GM19238 (cell line): ENCODE results near the gene GARIN5A.
A peak's percentile ranks its signal among the peaks of the same experiment; 100 is the strongest.
"Not testable (repeated sequence)": the region's sequence is repeated elsewhere in the genome, so short reads cannot be mapped to it uniquely, and the experiment has no call there.

Experiments
- DNase-seq: peaks from one replicate; pipeline ENCODE4 v3.0.0; 2011; ENCODE audit warnings: low spot score; ENCODE audit not compliant: insufficient read length

The GARIN5A gene

GRCh38 chr19:50465000-50465399, 11.6 kb downstream of the GARIN5A start:
- no peak for DNase-seq

DNA sequence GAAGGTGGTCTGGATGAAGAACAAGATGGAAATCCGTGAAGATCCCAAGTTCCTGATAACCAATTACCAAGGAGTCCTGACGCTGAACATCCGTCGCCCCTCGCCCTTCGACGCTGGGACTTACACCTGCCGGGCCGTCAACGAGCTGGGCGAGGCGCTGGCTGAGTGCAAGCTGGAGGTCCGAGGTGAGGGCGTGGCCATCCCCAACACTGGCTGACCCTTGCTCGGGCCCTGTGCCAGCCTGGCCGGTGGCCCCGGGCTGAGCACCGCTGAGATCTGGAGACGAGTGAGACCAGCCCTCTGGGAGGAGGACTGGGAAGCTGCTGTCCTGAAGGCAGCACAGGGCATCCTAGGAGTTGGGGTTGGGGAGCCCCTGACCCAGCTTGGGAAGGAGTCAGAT, 12.3 kb downstream of the GARIN5A start:
- DNase-seq, result no peak

GRCh38 chr19:50462970-50463369, 13.7 kb downstream of the GARIN5A start:
- no peak for DNase-seq

GRCh38 chr19:50461066-50461875, 15.4 kb downstream of the GARIN5A start:
- peak; percentile 88 for DNase-seq

- peak; percentile 88 for DNase-seq
Observed at GRCh38 chr19:50460161-50460765, 16.4 kb downstream of the GARIN5A start.

GRCh38 chr19:50459638-50460037, 17.0 kb downstream of the GARIN5A start:
- no peak for DNase-seq

DNA sequence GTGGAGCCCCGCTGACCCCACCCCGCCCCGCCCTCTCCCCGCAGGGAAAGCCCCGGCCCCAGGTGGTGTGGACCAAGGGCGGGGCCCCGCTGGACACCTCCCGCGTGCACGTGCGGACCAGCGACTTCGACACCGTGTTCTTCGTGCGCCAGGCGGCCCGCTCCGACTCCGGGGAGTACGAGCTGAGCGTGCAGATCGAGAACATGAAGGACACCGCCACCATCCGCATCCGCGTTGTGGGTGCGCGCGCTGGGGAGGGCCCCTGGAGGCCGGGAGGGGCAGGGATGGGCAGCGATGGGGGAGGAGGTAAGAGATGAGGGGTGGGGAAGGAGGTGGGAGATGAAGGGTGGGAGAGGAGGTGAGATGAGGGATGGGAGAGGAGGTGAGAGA, 17.6 kb downstream of the GARIN5A start:
- DNase-seq, result no peak

DNA sequence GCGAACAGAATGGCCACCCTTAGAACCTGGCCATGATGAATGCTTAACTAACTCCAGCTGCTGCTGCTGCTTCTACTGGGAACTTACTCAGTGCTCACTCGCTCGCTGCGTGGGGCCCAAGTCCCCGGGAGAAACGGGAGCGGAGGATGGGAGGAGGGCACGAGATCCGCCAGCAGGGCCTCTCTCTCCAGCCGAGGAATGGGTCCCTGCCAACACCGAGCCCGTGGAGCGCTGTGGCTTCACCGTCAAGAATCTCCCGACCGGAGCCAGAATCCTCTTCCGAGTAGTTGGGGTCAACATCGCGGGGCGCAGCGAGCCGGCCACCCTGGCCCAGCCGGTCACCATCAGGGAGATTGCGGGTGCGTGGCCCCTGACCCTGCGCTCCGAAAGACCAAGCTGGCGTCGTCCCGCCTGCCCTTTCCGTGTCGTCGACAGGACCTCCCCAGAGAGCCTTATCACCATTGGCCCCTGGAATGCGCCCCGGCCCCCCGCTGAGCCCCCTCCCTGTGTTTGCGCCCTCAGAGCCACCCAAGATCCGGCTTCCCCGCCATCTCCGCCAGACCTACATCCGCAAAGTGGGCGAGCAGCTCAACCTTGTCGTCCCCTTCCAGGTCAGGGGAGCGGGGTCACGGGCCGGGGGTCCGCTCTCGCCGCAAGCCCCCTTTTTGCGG, 18.1 kb downstream of the GARIN5A start:
- no peak for DNase-seq

DNA sequence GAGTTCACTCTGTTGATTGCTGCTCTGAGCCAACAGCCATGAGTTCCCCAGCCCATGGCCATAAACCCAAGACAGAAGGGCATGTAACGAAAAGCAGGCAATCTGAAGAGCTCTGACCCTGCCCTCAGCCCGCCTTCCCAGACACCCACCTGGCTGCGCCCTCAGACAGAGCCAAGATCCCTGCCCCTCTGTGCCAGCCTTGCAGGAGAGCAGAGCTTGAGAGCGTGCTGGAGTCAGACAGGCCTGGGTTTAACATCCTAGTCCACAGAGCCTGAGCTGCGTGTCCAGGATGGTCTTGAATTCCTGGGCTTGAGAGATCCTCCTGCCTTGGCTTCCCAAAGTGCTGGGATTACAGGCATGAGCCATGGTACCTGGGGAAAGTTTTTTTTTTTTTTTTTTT, 19.3 kb downstream of the GARIN5A start:
- no peak for DNase-seq

DNA sequence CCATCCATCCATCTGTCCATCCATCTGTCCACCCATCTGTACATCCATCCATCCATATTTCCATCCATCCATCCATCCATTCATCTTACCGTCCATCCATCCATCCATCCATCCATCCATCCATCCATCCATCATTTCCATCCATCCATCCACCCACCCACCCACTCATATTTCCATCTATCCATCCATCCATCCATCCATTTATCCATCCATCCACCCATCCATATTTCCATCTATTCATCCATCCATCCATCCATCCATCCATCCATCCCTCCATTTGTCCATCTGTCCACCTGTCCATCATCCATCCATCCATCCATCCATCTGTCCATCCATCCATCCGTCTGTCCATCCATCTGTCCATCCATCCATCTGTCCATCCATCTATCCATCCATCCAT, 20.7 kb downstream of the GARIN5A start:
- DNase-seq, result no peak

- DNase-seq, result no peak
Observed at GRCh38 chr19:50453243-50453642, 23.4 kb downstream of the GARIN5A start.

DNA sequence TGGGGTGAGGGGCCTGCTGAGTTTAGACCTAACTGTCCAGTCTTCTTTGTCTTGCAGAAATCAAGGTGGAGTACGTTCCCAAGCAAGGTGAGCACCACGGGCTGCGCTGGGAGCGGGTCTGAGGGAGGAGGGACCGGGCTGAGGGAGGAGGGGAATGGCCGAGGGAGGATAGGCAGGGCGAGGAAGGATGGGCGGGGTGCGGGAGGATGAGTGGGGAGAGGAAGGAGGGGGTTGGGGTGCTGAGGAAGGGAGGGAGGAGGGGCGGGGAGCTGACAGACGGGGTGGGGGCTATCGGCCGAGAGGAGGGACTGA, 25.5 kb downstream of the GARIN5A start:
- no peak for DNase-seq

DNA sequence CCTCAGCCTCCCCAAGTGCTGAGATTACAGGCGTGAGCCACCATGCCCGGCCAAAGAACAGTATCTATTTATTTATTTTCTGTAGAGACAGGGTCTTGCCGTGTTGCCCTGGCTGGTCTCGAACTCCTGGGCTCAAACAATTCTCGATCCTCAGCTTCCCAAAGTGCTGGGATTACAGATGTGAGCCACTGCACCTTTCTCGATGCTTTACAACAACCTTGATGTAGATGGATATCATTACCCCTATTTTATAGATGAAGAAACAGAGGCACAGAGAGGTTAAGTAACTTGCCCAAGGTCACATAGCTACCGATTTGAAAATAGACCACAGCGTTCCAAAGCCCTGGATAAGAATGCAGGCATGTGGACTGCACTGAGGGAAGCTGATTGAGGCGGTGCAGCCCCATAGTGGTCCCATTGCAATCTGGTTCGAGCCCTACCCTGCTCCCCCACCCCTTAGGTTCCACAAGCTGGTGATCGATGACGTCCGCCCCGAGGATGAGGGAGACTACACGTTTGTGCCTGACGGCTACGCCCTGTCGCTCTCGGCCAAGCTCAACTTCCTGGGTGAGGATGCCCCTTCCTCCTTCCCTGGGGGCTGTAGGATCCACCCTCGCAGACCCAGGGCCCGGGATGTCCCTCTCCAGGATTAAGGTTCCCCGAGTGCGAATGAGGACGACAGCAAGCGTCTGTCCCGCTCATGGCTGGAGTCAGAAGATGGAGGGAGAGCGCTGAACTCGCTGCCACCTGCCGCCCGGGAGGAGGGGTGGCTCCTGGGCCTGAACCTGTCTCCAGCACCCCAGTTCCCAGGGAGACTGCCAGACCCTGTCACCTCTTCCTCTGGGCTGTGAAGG, 26.1 kb downstream of the GARIN5A start:
- no peak for DNase-seq

DNA sequence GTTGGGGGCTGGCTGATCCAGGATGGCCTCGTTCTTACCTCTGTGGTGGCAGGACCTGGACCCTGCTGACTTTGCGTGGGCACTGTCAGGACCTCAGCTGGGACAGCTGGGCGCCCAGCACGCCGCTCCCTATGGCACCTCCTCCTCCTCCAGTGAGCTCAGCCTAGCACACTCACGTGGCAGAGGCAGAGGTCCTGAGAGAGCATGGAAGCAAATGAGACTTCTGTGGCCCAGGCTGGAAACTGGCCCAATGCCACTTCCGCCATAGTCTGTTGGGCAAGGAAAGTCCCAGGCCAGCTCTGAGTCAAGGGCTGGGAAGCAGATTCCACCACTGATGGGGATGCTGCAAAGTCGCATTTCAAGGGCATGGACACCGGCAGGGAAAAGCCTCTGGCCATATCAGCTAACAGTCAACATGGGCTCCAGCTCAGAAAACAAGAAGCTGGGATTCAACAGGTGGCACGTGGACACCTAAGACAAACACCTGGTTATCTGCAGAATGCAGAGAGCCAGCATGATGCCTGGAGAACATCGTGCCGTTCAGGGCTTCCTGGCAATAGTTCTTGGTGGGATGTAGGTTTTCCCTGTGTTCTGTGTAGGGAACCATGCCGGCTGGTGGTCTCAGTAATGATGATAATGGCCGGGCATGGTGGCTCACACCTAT, 27.3 kb downstream of the GARIN5A start:
- no peak for DNase-seq

DNA sequence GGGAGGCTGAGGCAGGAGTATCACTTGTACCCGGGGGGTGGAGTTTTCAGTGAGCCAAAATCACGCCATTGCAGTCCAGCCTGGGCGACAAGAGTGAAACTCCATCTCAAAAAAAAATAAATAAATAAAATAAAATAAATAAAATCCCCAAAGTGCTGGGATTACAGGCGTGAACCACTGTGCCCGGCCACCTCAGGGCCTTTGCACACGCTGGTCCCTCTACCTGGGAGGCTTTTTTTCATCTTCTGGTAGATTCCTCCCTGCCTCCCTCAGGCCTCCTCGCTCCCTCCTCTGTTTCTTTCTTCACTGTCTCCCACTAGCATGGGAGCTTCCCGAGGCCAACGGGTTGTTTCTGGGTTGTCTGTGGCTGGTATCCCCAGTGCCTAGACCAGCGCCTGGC, 28.9 kb downstream of the GARIN5A start:
- no peak for DNase-seq

DNA sequence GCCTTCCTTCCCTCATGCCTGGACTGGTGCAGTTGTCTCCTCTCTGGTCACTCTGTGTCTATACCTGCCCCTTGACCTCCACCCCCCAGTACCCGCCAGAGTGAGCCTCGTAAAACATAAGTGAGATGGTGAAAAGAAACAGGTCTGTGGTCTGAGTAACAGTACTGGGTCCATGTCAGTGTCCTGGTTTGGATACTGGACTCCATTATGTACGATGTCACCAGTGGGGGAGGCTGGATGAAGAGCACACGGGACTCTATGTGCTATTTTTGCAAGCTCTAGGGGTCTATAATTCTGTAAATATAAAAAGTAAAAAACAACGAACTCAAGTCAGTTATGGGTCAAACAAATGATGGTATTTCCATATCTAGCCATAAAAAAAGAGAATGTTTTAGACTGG, 29.6 kb downstream of the GARIN5A start:
- DNase-seq, result no peak

GRCh38 chr19:50444059-50444458, 32.6 kb downstream of the GARIN5A start:
- no peak for DNase-seq

- DNase-seq, result not testable (repeated sequence)
Observed at GRCh38 chr19:50439130-50439529, 37.5 kb downstream of the GARIN5A start.

DNA sequence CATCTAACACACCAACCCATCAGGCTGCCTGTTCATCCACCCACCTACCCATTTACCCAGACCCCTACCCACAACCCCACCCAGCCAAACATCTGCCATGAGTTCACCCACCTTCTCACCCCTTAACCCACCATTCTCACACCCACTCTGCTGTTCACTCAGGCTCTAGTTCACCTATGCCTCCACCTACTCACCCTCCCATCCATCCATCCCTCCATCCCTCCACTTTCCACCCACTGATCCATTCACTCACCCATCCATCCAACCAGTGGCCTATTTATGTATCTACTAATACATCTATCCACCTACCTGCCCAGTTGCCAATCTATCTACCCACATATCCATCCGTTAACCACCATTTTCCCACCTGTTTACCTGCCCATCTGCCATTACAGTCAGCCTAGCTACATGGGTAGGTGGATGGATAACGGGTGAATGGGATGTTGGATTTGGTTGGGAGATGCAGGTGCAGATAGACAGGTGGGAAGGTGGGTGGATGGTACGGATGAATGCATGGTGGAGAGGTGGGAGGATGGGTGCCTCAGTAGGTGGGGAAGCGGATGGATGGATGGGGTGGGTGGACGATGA, 38.7 kb downstream of the GARIN5A start:
- no peak for DNase-seq

DNA sequence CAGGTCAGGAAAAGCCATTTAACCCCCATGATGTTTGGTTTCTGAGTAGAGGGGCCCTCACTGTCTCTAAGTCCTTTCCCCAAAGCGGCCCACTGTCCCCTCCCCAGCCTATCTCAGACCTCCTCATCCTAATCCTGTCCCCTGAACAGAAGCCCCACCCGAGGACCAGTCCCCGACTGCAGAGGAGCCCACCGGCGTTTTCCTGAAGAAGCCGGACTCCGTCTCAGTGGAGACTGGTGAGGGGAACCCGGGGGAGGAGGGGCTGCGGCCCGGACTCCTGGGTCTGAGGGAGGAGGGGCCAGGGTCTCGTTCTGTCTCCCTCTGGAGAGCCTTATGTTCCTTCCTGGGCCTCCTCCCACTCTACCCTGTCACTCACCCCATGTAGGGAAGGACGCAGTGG, 41.0 kb downstream of the GARIN5A start:
- no peak for DNase-seq

DNA sequence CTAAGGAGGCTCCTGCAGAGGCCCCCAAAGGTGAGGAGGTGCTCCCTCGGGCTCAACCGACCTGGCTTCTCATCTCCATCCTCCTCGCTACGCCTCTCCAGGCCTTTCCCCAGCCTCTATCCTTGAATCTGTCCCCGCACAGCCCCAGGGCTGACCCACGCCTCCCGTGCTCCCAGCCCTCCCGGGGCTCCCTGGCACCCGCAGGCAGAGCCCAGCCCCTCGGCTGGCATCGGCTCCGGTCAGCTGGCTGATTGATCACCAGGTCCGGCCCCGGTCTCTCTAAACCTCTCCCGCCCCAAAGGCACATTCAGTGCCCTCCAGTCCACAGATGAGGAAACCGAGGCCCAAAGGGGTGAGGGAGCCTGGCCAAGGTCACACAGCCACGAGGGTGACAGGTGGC, 41.4 kb downstream of the GARIN5A start:
- DNase-seq, result no peak
